ENCODE measurements around the gene TMEM208. TPM values are rescaled to one million over a fixed set of nuclear protein-coding genes. Genes with fewer than 3 reads are reported as not detected.
A peak's percentile ranks its signal among the peaks of the same experiment; 100 is the strongest.

Gene TMEM208
- total RNA-seq, 1 experiment from 2014 or later = 48.4 TPM

DNA sequence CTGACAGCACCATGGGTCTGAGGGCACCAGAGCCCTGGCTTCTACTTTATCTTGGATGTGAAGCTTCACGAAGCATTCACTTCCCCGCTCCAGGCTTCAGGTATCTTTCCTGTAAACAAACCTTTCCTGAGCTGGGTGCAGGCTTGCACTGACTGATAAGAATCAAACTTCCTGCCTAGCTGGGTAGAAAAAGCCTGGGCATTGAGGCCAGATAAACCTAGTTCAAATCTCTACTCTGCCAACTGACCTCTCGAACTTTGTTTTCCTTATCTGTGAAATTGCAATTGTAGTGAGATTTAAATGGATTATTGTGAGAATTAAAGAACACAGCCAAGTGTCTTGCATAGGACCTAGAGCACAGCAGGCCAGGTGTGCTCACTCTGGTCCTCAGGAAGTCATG lies 2.9 kb upstream of the TMEM208 start:
- H3K27me3 Mint-ChIP-seq (ENCODE audit: low read depth) = peaks cover 47% of the 10 kb centered on the region
- POLR2A ChIA-PET = no interaction called here
- H3K4me3 Mint-ChIP-seq = no peak overlapping the region
- CTCF ChIA-PET = interaction anchor here (0.9 to 1.7 kb wide), 3 partner anchors 23 to 55 kb away, joined by 3 to 7 read pairs (median 3); partner anchors contain the start of gene FHOD1
- no peak for TF ChIP-seq ZBTB21 (CRISPR knock-in tag; IDR thresholded peaks at IDR 0.05; ENCODE audit: borderline replicate concordance)
- TF ChIP-seq, protein P1, sequence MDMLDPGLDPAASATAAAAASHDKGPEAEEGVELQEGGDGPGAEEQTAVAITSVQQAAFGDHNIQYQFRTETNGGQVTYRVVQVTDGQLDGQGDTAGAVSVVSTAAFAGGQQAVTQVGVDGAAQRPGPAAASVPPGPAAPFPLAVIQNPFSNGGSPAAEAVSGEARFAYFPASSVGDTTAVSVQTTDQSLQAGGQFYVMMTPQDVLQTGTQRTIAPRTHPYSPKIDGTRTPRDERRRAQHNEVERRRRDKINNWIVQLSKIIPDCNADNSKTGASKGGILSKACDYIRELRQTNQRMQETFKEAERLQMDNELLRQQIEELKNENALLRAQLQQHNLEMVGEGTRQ (CRISPR knock-in tag; IDR thresholded peaks at IDR 0.05) = no peak
- TF ChIP-seq, protein P2, sequence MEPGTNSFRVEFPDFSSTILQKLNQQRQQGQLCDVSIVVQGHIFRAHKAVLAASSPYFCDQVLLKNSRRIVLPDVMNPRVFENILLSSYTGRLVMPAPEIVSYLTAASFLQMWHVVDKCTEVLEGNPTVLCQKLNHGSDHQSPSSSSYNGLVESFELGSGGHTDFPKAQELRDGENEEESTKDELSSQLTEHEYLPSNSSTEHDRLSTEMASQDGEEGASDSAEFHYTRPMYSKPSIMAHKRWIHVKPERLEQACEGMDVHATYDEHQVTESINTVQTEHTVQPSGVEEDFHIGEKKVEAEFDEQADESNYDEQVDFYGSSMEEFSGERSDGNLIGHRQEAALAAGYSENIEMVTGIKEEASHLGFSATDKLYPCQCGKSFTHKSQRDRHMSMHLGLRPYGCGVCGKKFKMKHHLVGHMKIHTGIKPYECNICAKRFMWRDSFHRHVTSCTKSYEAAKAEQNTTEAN (CRISPR knock-in tag; IDR thresholded peaks at IDR 0.05) = no peak
- no peak overlapping the region for H3K27ac Mint-ChIP-seq
- peaks cover 15% of the 10 kb centered on the region for H3K4me1 Mint-ChIP-seq
- no peak for DNase-seq (ENCODE audit: low spot score)
- peaks cover 10% of the 10 kb centered on the region for H3K36me3 Mint-ChIP-seq
- ATAC-seq = no peak
- no peaks in the 10 kb centered on the region for H3K9me3 Mint-ChIP-seq

DNA sequence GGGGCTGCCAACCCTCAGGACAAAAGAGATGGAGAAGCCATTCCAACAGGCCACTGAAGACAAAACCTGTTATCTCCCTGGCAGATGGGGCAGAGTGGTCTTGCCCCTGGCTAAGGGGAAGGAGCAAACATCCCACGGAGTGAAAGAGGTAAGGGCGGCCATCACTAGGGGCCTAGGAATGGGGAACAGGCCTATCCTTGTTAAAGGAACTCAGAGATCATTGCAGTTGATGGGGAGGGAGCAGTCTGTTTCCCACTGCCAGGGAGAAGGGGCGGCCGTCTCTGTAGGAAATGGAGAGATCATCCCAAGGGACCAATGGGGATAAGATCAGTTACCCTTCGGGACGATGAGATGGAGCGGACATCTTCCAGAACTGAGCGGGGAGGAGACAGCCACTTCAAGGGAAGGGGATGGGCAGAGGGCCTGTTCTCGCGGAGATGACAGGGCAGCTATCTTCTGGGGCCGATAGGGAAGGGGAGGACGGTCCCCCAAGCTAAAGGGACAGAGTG lies 581 bp upstream of the TMEM208 start:
- no peak for DNase-seq (ENCODE audit: low spot score)
- Mint-ChIP-seq H3K27me3 (ENCODE audit: low read depth) (peaks cover 28% of the 10 kb centered on the region), H3K4me1 (peaks cover 15% of the 10 kb centered on the region), H3K27ac (no peak overlapping the region), H3K36me3 (peaks cover 26% of the 10 kb centered on the region), H3K9me3 (no peaks in the 10 kb centered on the region), H3K4me3 (peak overlapping the region; percentile 97)
- CTCF ChIA-PET = interaction anchor here (0.8 to 2.8 kb wide), 20 partner anchors 8 to 265 kb away, joined by 3 to 41 read pairs (median 5); partner anchors contain the start of genes B3GNT9, CES3, E2F4 and ELMO3
- POLR2A ChIA-PET = interaction anchor here (0.6 to 2.1 kb wide), 10 partner anchors 10 to 52 kb away, joined by 3 to 25 read pairs (median 4); partner anchors contain the start of genes ELMO3, EXOC3L1 and FHOD1
- TF ChIP-seq EMX1 (CRISPR knock-in tag; IDR thresholded peaks at IDR 0.05) (no peak), SMAD3 (CRISPR knock-in tag; IDR thresholded peaks at IDR 0.05; ENCODE audit: borderline replicate concordance) (no peak), ELF4 (CRISPR knock-in tag; IDR thresholded peaks at IDR 0.05; ENCODE audit: low read depth) (no peak), ZNF121 (CRISPR knock-in tag; IDR thresholded peaks at IDR 0.05) (no peak), GABPB1 (CRISPR knock-in tag; IDR thresholded peaks at IDR 0.05) (no peak), OVOL2 (CRISPR knock-in tag; IDR thresholded peaks at IDR 0.05; ENCODE audit: borderline replicate concordance) (no peak), TP53 (CRISPR knock-in tag; IDR thresholded peaks at IDR 0.05) (no peak), TEAD4 (CRISPR knock-in tag; IDR thresholded peaks at IDR 0.05) (no peak), TCF7 (CRISPR knock-in tag; IDR thresholded peaks at IDR 0.05; ENCODE audit: low read depth) (no peak), ZNF396 (CRISPR knock-in tag; IDR thresholded peaks at IDR 0.05; ENCODE audit: borderline replicate concordance) (no peak), SMAD4 (CRISPR knock-in tag; IDR thresholded peaks at IDR 0.05) (no peak)
- TF ChIP-seq, protein P3, sequence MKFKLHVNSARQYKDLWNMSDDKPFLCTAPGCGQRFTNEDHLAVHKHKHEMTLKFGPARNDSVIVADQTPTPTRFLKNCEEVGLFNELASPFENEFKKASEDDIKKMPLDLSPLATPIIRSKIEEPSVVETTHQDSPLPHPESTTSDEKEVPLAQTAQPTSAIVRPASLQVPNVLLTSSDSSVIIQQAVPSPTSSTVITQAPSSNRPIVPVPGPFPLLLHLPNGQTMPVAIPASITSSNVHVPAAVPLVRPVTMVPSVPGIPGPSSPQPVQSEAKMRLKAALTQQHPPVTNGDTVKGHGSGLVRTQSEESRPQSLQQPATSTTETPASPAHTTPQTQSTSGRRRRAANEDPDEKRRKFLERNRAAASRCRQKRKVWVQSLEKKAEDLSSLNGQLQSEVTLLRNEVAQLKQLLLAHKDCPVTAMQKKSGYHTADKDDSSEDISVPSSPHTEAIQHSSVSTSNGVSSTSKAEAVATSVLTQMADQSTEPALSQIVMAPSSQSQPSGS (CRISPR knock-in tag; IDR thresholded peaks at IDR 0.05; ENCODE audit: borderline replicate concordance, low read depth) = no peak
- TF ChIP-seq, protein P4, sequence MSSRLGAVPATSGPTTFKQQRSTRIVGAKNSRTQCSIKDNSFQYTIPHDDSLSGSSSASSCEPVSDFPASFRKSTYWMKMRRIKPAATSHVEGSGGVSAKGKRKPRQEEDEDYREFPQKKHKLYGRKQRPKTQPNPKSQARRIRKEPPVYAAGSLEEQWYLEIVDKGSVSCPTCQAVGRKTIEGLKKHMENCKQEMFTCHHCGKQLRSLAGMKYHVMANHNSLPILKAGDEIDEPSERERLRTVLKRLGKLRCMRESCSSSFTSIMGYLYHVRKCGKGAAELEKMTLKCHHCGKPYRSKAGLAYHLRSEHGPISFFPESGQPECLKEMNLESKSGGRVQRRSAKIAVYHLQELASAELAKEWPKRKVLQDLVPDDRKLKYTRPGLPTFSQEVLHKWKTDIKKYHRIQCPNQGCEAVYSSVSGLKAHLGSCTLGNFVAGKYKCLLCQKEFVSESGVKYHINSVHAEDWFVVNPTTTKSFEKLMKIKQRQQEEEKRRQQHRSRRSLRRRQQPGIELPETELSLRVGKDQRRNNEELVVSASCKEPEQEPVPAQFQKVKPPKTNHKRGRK (CRISPR knock-in tag; IDR thresholded peaks at IDR 0.05; ENCODE audit: borderline replicate concordance) = no peak
- ATAC-seq = no peak; the same call in 1 of the 2 replicates

DNA sequence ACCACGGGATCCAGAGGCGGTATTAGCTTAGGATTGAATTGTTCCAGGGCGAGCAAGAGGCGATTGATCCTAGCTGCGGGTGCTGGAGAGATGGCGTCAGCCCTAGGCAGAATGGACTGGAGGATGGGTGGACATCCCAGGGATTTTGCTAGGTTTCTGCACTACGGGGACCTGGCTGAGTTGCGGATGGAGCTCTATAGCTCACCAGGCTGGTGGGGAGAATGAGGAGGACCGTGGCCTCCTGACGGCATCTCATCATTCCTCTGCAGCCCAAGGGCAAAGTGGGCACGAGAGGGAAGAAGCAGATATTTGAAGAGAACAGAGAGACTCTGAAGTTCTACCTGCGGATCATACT lies 614 bp downstream of the TMEM208 start:
- CTCF ChIA-PET = interaction anchor here (1.0 to 2.8 kb wide), 15 partner anchors 9 to 266 kb away, joined by 3 to 41 read pairs (median 6); partner anchors contain the start of genes CES3, E2F4, ELMO3 and FHOD1
- H3K27me3 Mint-ChIP-seq (ENCODE audit: low read depth) = peaks cover 28% of the 10 kb centered on the region
- TF ChIP-seq, protein P5, sequence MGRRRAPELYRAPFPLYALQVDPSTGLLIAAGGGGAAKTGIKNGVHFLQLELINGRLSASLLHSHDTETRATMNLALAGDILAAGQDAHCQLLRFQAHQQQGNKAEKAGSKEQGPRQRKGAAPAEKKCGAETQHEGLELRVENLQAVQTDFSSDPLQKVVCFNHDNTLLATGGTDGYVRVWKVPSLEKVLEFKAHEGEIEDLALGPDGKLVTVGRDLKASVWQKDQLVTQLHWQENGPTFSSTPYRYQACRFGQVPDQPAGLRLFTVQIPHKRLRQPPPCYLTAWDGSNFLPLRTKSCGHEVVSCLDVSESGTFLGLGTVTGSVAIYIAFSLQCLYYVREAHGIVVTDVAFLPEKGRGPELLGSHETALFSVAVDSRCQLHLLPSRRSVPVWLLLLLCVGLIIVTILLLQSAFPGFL (CRISPR knock-in tag; IDR thresholded peaks at IDR 0.05; ENCODE audit: borderline replicate concordance) = no peak
- TF ChIP-seq MYBL2 (CRISPR knock-in tag; IDR thresholded peaks at IDR 0.05) = no peak
- TF ChIP-seq, protein P6, sequence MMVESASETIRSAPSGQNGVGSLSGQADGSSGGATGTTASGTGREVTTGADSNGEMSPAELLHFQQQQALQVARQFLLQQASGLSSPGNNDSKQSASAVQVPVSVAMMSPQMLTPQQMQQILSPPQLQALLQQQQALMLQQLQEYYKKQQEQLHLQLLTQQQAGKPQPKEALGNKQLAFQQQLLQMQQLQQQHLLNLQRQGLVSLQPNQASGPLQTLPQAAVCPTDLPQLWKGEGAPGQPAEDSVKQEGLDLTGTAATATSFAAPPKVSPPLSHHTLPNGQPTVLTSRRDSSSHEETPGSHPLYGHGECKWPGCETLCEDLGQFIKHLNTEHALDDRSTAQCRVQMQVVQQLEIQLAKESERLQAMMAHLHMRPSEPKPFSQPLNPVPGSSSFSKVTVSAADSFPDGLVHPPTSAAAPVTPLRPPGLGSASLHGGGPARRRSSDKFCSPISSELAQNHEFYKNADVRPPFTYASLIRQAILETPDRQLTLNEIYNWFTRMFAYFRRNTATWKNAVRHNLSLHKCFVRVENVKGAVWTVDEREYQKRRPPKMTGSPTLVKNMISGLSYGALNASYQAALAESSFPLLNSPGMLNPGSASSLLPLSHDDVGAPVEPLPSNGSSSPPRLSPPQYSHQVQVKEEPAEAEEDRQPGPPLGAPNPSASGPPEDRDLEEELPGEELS (CRISPR knock-in tag; IDR thresholded peaks at IDR 0.05) = no peak
- no peak for TF ChIP-seq JAZF1 (CRISPR knock-in tag; IDR thresholded peaks at IDR 0.05)
- no peak for TF ChIP-seq TP53 (CRISPR knock-in tag; IDR thresholded peaks at IDR 0.05)

More for the DNA sequence above, 614 bp downstream of the TMEM208 start:
- ATAC-seq = no peak
- H3K36me3 Mint-ChIP-seq = peaks cover 26% of the 10 kb centered on the region
- H3K27ac Mint-ChIP-seq = peak overlapping the region; percentile 98
- H3K4me1 Mint-ChIP-seq = peaks cover 15% of the 10 kb centered on the region
- peak overlapping the region; percentile 97 for H3K4me3 Mint-ChIP-seq
- POLR2A ChIA-PET = interaction anchor here (1.0 to 2.1 kb wide), 7 partner anchors 9 to 38 kb away, joined by 3 to 25 read pairs (median 5); partner anchors contain the start of genes ELMO3, EXOC3L1 and FHOD1
- DNase-seq (ENCODE audit: low spot score) = no peak
- no peaks in the 10 kb centered on the region for H3K9me3 Mint-ChIP-seq

All from WTC11 (cell line).